Effector memory CD8-positive, alpha-beta T cell (primary cell): ENCODE data around the gene TBL1X.
"Not testable (repeated sequence)": the region's sequence is repeated elsewhere in the genome, so short reads cannot be mapped to it uniquely, and the experiment has no call there.

Experiments used
- ATAC-seq: fragments of 150-1000 bp; cut with Tn5 transposase; replicated peaks from 2 replicates; pipeline ENCODE4 v1.10.0; 2021; ENCODE audit warnings: mild to moderate bottlenecking, moderate library complexity
- DNase-seq, 3 experiments: peaks; one replicate each; pipeline ENCODE4 v3.0.0; 2021
- H3K27ac Mint-ChIP-seq, 2 donors: one replicate each; pipeline ENCODE4 v1.8.0; 2022; ENCODE audit warnings: mild to moderate bottlenecking in 2 of 2, mixed read lengths in 2 of 2, moderate library complexity in 2 of 2
- H3K27me3 Mint-ChIP-seq, 2 donors: one replicate each; pipeline ENCODE4 v1.8.0; 2022; ENCODE audit warnings: mixed read lengths in 2 of 2
- H3K36me3 Mint-ChIP-seq: one replicate; pipeline ENCODE4 v1.8.0; 2022; ENCODE audit warnings: mild to moderate bottlenecking, moderate library complexity, mixed read lengths; ENCODE audit not compliant: insufficient read depth
- H3K4me1 Mint-ChIP-seq, 2 donors: one replicate each; pipeline ENCODE4 v1.8.0; 2022; ENCODE audit warnings: low read depth in 2 of 2, mixed read lengths in 2 of 2
- H3K4me3 Mint-ChIP-seq, 2 donors: one replicate each; pipeline ENCODE4 v1.8.0; 2022; ENCODE audit warnings: mild to moderate bottlenecking in 2 of 2, mixed read lengths in 2 of 2, moderate library complexity in 2 of 2
- H3K9me3 Mint-ChIP-seq, 2 donors: one replicate each; pipeline ENCODE4 v1.8.0; 2022; ENCODE audit warnings: mixed read lengths in 2 of 2

The TBL1X gene

GRCh38 chrX:9467146-9467545, 2.3 kb downstream of the TBL1X start:
- ATAC-seq (no peak), DNase-seq (no peak)
- H3K9me3 Mint-ChIP-seq, result no peaks in the 10 kb centered on the region
- no peaks in the 10 kb centered on the region for H3K27me3 Mint-ChIP-seq
- peak overlapping the region; percentile 62 to 76 for H3K4me3 Mint-ChIP-seq
- peaks cover 25% of the 10 kb centered on the region in 2 donors for H3K4me1 Mint-ChIP-seq
- H3K36me3 Mint-ChIP-seq, result peaks cover 27% of the 10 kb centered on the region
- no peak overlapping the region for H3K27ac Mint-ChIP-seq

GRCh38 chrX:9467751-9468150, 2.9 kb downstream of the TBL1X start:
- peaks cover 25% of the 10 kb centered on the region for H3K36me3 Mint-ChIP-seq
- peak overlapping the region; percentile 13 to 15 for H3K4me3 Mint-ChIP-seq
- peaks cover 19% of the 10 kb centered on the region in 2 donors for H3K4me1 Mint-ChIP-seq
- H3K27me3 Mint-ChIP-seq, result no peaks in the 10 kb centered on the region
- H3K27ac Mint-ChIP-seq, result peak overlapping the region in 1 of 2 donors; percentile 9
- DNase-seq, result no peak
- no peaks in the 10 kb centered on the region for H3K9me3 Mint-ChIP-seq
- ATAC-seq, result no peak

GRCh38 chrX:9471571-9471985, 6.7 kb downstream of the TBL1X start:
- no peaks in the 10 kb centered on the region for H3K9me3 Mint-ChIP-seq
- DNase-seq, result no peak
- peaks cover 20% of the 10 kb centered on the region for H3K36me3 Mint-ChIP-seq
- no peak for ATAC-seq
- H3K4me1 Mint-ChIP-seq, result peaks cover 15 to 29% of the 10 kb centered on the region in 2 donors
- no peak overlapping the region for H3K27ac Mint-ChIP-seq
- H3K27me3 Mint-ChIP-seq, result no peaks in the 10 kb centered on the region
- H3K4me3 Mint-ChIP-seq, result no peak overlapping the region

- H3K27me3 Mint-ChIP-seq, result no peaks in the 10 kb centered on the region
- no peak overlapping the region for H3K4me3 Mint-ChIP-seq
- peaks cover 16% of the 10 kb centered on the region for H3K36me3 Mint-ChIP-seq
- DNase-seq (no peak), ATAC-seq (no peak)
- peaks cover 12 to 24% of the 10 kb centered on the region in 2 donors for H3K4me1 Mint-ChIP-seq
- H3K27ac Mint-ChIP-seq, result no peak overlapping the region
- H3K9me3 Mint-ChIP-seq, result no peaks in the 10 kb centered on the region
These were observed 8.8 kb downstream of the TBL1X start for GRCh38 chrX:9473708-9474107.

GRCh38 chrX:9475417-9475816, 10.6 kb downstream of the TBL1X start:
- Mint-ChIP-seq H3K4me3 (peak overlapping the region in 1 of 2 donors; percentile 31), H3K4me1 (peaks cover 12 to 29% of the 10 kb centered on the region in 2 donors), H3K27ac (peak overlapping the region; percentile 65 to 74), H3K36me3 (peaks cover 16% of the 10 kb centered on the region)
- H3K9me3 Mint-ChIP-seq, H3K27me3 Mint-ChIP-seq, DNase-seq: not testable (repeated sequence)
- peak; percentile 72 for ATAC-seq

GRCh38 chrX:9475984-9476383, 11.1 kb downstream of the TBL1X start:
- Mint-ChIP-seq H3K9me3 (no peaks in the 10 kb centered on the region), H3K4me3 (no peak overlapping the region), H3K27me3 (no peaks in the 10 kb centered on the region), H3K4me1 (peaks cover 12 to 29% of the 10 kb centered on the region in 2 donors), H3K36me3 (peaks cover 12% of the 10 kb centered on the region), H3K27ac (peak overlapping the region; percentile 65 to 74)
- ATAC-seq (no peak), DNase-seq (no peak)

- Mint-ChIP-seq H3K9me3 (no peaks in the 10 kb centered on the region), H3K27ac (no peak overlapping the region), H3K36me3 (peaks cover 12% of the 10 kb centered on the region), H3K27me3 (no peaks in the 10 kb centered on the region), H3K4me3 (no peak overlapping the region), H3K4me1 (peaks cover 12 to 29% of the 10 kb centered on the region in 2 donors)
- no peak for DNase-seq
- ATAC-seq, result no peak
These were observed 12.1 kb downstream of the TBL1X start for GRCh38 chrX:9476810-9477575.

GRCh38 chrX:9482408-9482807, 17.6 kb downstream of the TBL1X start:
- no peaks in the 10 kb centered on the region for H3K27me3 Mint-ChIP-seq
- H3K4me1 Mint-ChIP-seq, result peaks cover 8 to 9% of the 10 kb centered on the region in 2 donors
- peak overlapping the region in 1 of 2 donors; percentile 65 for H3K27ac Mint-ChIP-seq
- no peaks in the 10 kb centered on the region for H3K36me3 Mint-ChIP-seq
- ATAC-seq (no peak), DNase-seq (no peak)
- H3K9me3 Mint-ChIP-seq, result no peaks in the 10 kb centered on the region
- H3K4me3 Mint-ChIP-seq, result no peak overlapping the region

- H3K27me3 Mint-ChIP-seq, result no peaks in the 10 kb centered on the region
- no peak for ATAC-seq
- H3K9me3 Mint-ChIP-seq, result no peaks in the 10 kb centered on the region
- no peaks in the 10 kb centered on the region for H3K36me3 Mint-ChIP-seq
- no peak for DNase-seq
- H3K27ac Mint-ChIP-seq, result peak overlapping the region in 1 of 2 donors; percentile 65
- peaks cover 9% of the 10 kb centered on the region in 2 donors for H3K4me1 Mint-ChIP-seq
- H3K4me3 Mint-ChIP-seq, result no peak overlapping the region
These were observed 18.0 kb downstream of the TBL1X start for GRCh38 chrX:9482837-9483236.

- no peak overlapping the region for H3K27ac Mint-ChIP-seq
- no peaks in the 10 kb centered on the region for H3K36me3 Mint-ChIP-seq
- H3K27me3 Mint-ChIP-seq, result no peaks in the 10 kb centered on the region
- H3K4me1 Mint-ChIP-seq, result peaks cover 9 to 10% of the 10 kb centered on the region in 2 donors
- no peak overlapping the region for H3K4me3 Mint-ChIP-seq
- no peaks in the 10 kb centered on the region for H3K9me3 Mint-ChIP-seq
- DNase-seq (no peak), ATAC-seq (no peak)
These were observed 18.5 kb downstream of the TBL1X start for GRCh38 chrX:9483376-9483775.

GRCh38 chrX:9486786-9487387, 22.0 kb downstream of the TBL1X start:
- Mint-ChIP-seq H3K27me3 (no peaks in the 10 kb centered on the region), H3K4me3 (no peak overlapping the region), H3K9me3 (no peaks in the 10 kb centered on the region), H3K27ac (peak overlapping the region in 1 of 2 donors; percentile 5), H3K36me3 (peaks cover 5% of the 10 kb centered on the region), H3K4me1 (peaks cover 7 to 22% of the 10 kb centered on the region in 2 donors)
- DNase-seq (no peak), ATAC-seq (no peak)

- Mint-ChIP-seq H3K4me1 (peaks cover 16 to 21% of the 10 kb centered on the region in 2 donors), H3K9me3 (no peaks in the 10 kb centered on the region), H3K27me3 (no peaks in the 10 kb centered on the region), H3K27ac (no peak overlapping the region), H3K36me3 (peaks cover 5% of the 10 kb centered on the region), H3K4me3 (no peak overlapping the region)
- ATAC-seq, result no peak
- DNase-seq, result no peak
These were observed 23.7 kb downstream of the TBL1X start for GRCh38 chrX:9488586-9488985.

- no peaks in the 10 kb centered on the region for H3K27me3 Mint-ChIP-seq
- no peak for DNase-seq
- H3K36me3 Mint-ChIP-seq, result peaks cover 5% of the 10 kb centered on the region
- no peak overlapping the region for H3K4me3 Mint-ChIP-seq
- no peaks in the 10 kb centered on the region for H3K9me3 Mint-ChIP-seq
- no peak overlapping the region for H3K27ac Mint-ChIP-seq
- H3K4me1 Mint-ChIP-seq, result peaks cover 16 to 21% of the 10 kb centered on the region in 2 donors
- no peak for ATAC-seq
These were observed 24.4 kb downstream of the TBL1X start for GRCh38 chrX:9489234-9489633.

- DNase-seq, result no peak
- no peaks in the 10 kb centered on the region for H3K9me3 Mint-ChIP-seq
These were observed 28.0 kb downstream of the TBL1X start for GRCh38 chrX:9492901-9493300.

More at GRCh38 chrX:9492901-9493300, 28.0 kb downstream of the TBL1X start:
- H3K36me3 Mint-ChIP-seq, result peaks cover 10% of the 10 kb centered on the region
- peaks cover 20 to 21% of the 10 kb centered on the region in 2 donors for H3K4me1 Mint-ChIP-seq
- H3K27ac Mint-ChIP-seq, result peak overlapping the region in 1 of 2 donors; percentile 68
- no peak for ATAC-seq
- H3K27me3 Mint-ChIP-seq, result no peaks in the 10 kb centered on the region
- H3K4me3 Mint-ChIP-seq, result no peak overlapping the region
